HepG2 (cell line): ENCODE results near the gene STIM1. TPM values are rescaled to one million over a fixed set of nuclear protein-coding genes. Genes with fewer than 3 reads are reported as not detected.

Source experiments
- ATAC-seq: fragments of 200-7000 bp; cut with Tn5 transposase; 3 replicates; pipeline ENCODE4 v1.9.1; 2020; ENCODE audit warnings: mild to moderate bottlenecking, moderate library complexity
- BruUV-seq: library from RNA; stranded (reverse); fragments of 400-500 nt; replicated peaks from 2 replicates; lab custom pipeline; 2021; lab: Mats Ljungman, UMichigan
- CTCF ChIA-PET: fragments of 300-600 bp; formaldehyde crosslinking; extraction: SDS; loops from one replicate; lab custom pipeline; 2021; ENCODE audit warnings: low total read pairs, inconsistent platforms, low intra/inter-chr PET ratio; lab: Yijun Ruan, JAX
- POLR2A ChIA-PET: fragments of 350-600 bp; sonication (Branson Sonifier 250); formaldehyde crosslinking; loops from one replicate; lab custom pipeline; 2020; ENCODE audit warnings: antibody characterized with exemption, inconsistent platforms; lab: Yijun Ruan, JAX
- DNase-seq: peaks from one replicate; pipeline ENCODE4 v3.0.0-alpha.2; 2015; ENCODE audit warnings: low spot score
- FAIRE-seq: peaks from 3 replicates; lab custom pipeline; 2011; peaks lifted over from hg19 to GRCh38; lab: Jason Lieb, UNC
- H2AFZ ChIP-seq: one replicate; pipeline ENCODE4 v1.6.1; 2011; ENCODE audit warnings: low read length, inconsistent platforms
- H3K27ac ChIP-seq: fragments of 300-600 bp; 3 replicates; pipeline ENCODE4 v1.8.0; 2011; ENCODE audit warnings: mixed run types, mild to moderate bottlenecking, mixed read lengths, low read length, inconsistent platforms; ENCODE audit not compliant: insufficient read depth; ENCODE audit errors: extremely low read length
- H3K27me3 ChIP-seq, 2 experiments: fragments of 200-600 bp in 1 of 2; 2 replicates in 1 of 2; 3 replicates in 1 of 2; pipeline versions ENCODE4 v1.6.0 to v1.8.0; 2011; ENCODE audit warnings: low read length in 2 of 2, mild to moderate bottlenecking in 2 of 2, moderate library complexity in 2 of 2, inconsistent platforms in 1 of 2; ENCODE audit not compliant: insufficient read depth in 2 of 2, control insufficient read depth in 1 of 2
- H3K36me3 ChIP-seq, 2 experiments: fragments of 200-600 bp in 1 of 2; replicated peaks in 1 of 2; 2 replicates in 1 of 2; 3 replicates in 1 of 2; pipeline versions ENCODE4 v1.5.1 to v1.8.0; 2011; ENCODE audit warnings: low read length in 2 of 2, inconsistent platforms in 1 of 2; ENCODE audit not compliant: insufficient read depth in 2 of 2, control insufficient read depth in 1 of 2
- H3K4me1 ChIP-seq: 2 replicates; pipeline ENCODE4 v1.5.1; 2012; ENCODE audit warnings: low read length, inconsistent platforms; ENCODE audit not compliant: insufficient read depth
- H3K4me2 ChIP-seq: 2 replicates; pipeline ENCODE4 v1.6.0; 2011; ENCODE audit warnings: low read depth, low read length, inconsistent platforms
- H3K4me3 ChIP-seq, 3 experiments: fragments of 200-600 bp in 1 of 3; sonication (generic), shearing (Covaris generic) in 1 of 3; replicated peaks in 1 of 3; 2 replicates each; pipeline ENCODE4 v1.5.1; 2011 to 2016; ENCODE audit warnings: low read length in 3 of 3, inconsistent platforms in 2 of 3, low read depth in 2 of 3, mild to moderate bottlenecking in 2 of 3, control low read depth in 1 of 3, mixed read lengths in 1 of 3; ENCODE audit not compliant: insufficient read depth in 1 of 3
- H3K79me2 ChIP-seq: one replicate; pipeline ENCODE4 v1.6.1; 2011; ENCODE audit warnings: low read length, inconsistent platforms; ENCODE audit not compliant: insufficient read depth
- H3K9ac ChIP-seq: 2 replicates; pipeline ENCODE4 v1.6.0; 2011; ENCODE audit warnings: mild to moderate bottlenecking, low read depth, low read length, inconsistent platforms; ENCODE audit not compliant: insufficient read depth
- H3K9me3 ChIP-seq: 2 replicates; pipeline ENCODE4 v1.5.1; 2012; ENCODE audit warnings: mild to moderate bottlenecking, low read length
- H4K20me1 ChIP-seq: 2 replicates; pipeline ENCODE4 v1.6.0; 2011; ENCODE audit warnings: inconsistent platforms, mild to moderate bottlenecking, low read length, moderate library complexity; ENCODE audit not compliant: insufficient read depth
- FUBP1 ChIP-seq: sonication (generic); formaldehyde crosslinking; IDR thresholded peaks from 2 replicates; pipeline ENCODE4 v1.5.1; 2020; ENCODE audit warnings: missing genetic modification reagents, mild to moderate bottlenecking, borderline replicate concordance
- MED13 ChIP-seq: sonication (generic); formaldehyde crosslinking; IDR thresholded peaks from 2 replicates; pipeline ENCODE4 v1.5.0; 2020; ENCODE audit warnings: missing genetic modification reagents
- NCOR1 ChIP-seq: fragments of 200-600 bp; sonication (generic); IDR thresholded peaks from 2 replicates; pipeline ENCODE4 v1.7.0; 2017; ENCODE audit warnings: antibody characterized with exemption, low read length, borderline replicate concordance
- RARA ChIP-seq: IDR thresholded peaks from 2 replicates; pipeline ENCODE4 v1.6.1; 2016; ENCODE audit warnings: missing genetic modification reagents, missing compliant biosample characterization
- SPEN ChIP-seq: sonication (generic); formaldehyde crosslinking; IDR thresholded peaks from 2 replicates; pipeline ENCODE4 v1.5.1; 2020; ENCODE audit warnings: low read depth, mild to moderate bottlenecking, missing genetic modification reagents
- TAF1 ChIP-seq: sonication (generic); formaldehyde crosslinking; IDR thresholded peaks from 2 replicates; pipeline ENCODE4 v1.4.0; 2020; ENCODE audit warnings: missing genetic modification reagents
- ZFP91 ChIP-seq: sonication (generic); formaldehyde crosslinking; IDR thresholded peaks from 2 replicates; pipeline ENCODE4 v1.9.0; 2022; ENCODE audit warnings: missing genetic modification reagents, mild to moderate bottlenecking, borderline replicate concordance
- ZNF577 ChIP-seq: sonication (generic); formaldehyde crosslinking; IDR thresholded peaks from 2 replicates; pipeline ENCODE4 v1.4.0; 2020; ENCODE audit warnings: mild to moderate bottlenecking, low read depth, missing genetic modification reagents, borderline replicate concordance
- ZNF710 ChIP-seq: sonication (generic); formaldehyde crosslinking; IDR thresholded peaks from 2 replicates; pipeline ENCODE4 v1.5.0; 2020; ENCODE audit warnings: mild to moderate bottlenecking, missing genetic modification reagents, borderline replicate concordance
- ZNF782 ChIP-seq: sonication (generic); formaldehyde crosslinking; IDR thresholded peaks from 2 replicates; pipeline ENCODE4 v1.4.0; 2020; ENCODE audit warnings: missing genetic modification reagents, mild to moderate bottlenecking, borderline replicate concordance
- WGBS: methylation state at CpG from one replicate; pipeline ENCODE4 v1.1.6; 2017; ENCODE audit warnings: low lambda C conversion rate; 5-methylcytosine and 5-hydroxymethylcytosine counted together
- in situ Hi-C: cut with HindIII; loops from 2 replicates; pipeline ENCODE4 v1.10.0; 2017; ENCODE audit warnings: low pct_unique_long_range_greater_than_20kb; ENCODE audit not compliant: extremely low pct_ligation_motif_present
- intact Hi-C: fragments of 100-400 bp; cut with micrococcal nuclease; formaldehyde crosslinking; loops from one replicate; pipeline ENCODE4 v1.10.0; 2022; ENCODE audit not compliant: unreplicated experiment
- polyA plus RNA-seq, 8 experiments: library from polyadenylated mRNA; depleted of rRNA in 3 of 8; stranded (reverse) in 7 of 8; unstranded in 1 of 8; fragments of >200 nt; fragmentation: Illumina TruSeq in 4 of 8; extraction: Trizol in 4 of 8; gene quantifications; 2 replicates each; pipeline versions ENCODE4 v1.2.1 to v1.2.3, GENCODE V29; 2011 to 2016; ENCODE audit warnings: low read depth in 4 of 8, missing spikeins in 1 of 8, mixed read lengths in 1 of 8; ENCODE audit not compliant: insufficient read depth in 1 of 8
- total RNA-seq, 5 experiments: library from RNA; depleted of rRNA; stranded (reverse); fragments of >200 nt; fragmentation: Illumina TruSeq; extraction: Trizol; gene quantifications; 2 replicates each; pipeline ENCODE4 v1.2.3, GENCODE V29; 2016; ENCODE audit warnings: low read depth in 1 of 5

The STIM1 gene
- total and polyA plus RNA-seq, 2 of the 13 experiments (the other 11 are each of a cell fraction or from before 2014, with no cell fraction given): 19.2 to 28.5 TPM

- Histone ChIP-seq H3K27ac (no peak overlapping the region), H3K9me3 (no peaks in the 10 kb centered on the region), H3K36me3 (peaks cover 4 to 12% of the 10 kb centered on the region in 2 experiments; a peak in 4 of 5 replicates), H3K27me3 (no peaks in the 10 kb centered on the region), H3K4me3 (no peak overlapping the region), H4K20me1 (peaks cover 5% of the 10 kb centered on the region; the same call in 1 of the 2 replicates), H3K9ac (no peak overlapping the region), H2AFZ (no peak overlapping the region), H3K4me2 (no peak overlapping the region), H3K79me2 (peaks cover 25% of the 10 kb centered on the region), H3K4me1 (peaks cover 60% of the 10 kb centered on the region)
- 85% methylated on average over 7 of the region's 7 CpGs for WGBS
- ATAC-seq: no peak
- TF ChIP-seq MED13 (CRISPR knock-in tag) (no peak), NCOR1 (no peak), ZNF782 (CRISPR knock-in tag) (no peak), ZNF577 (CRISPR knock-in tag) (no peak), FUBP1 (CRISPR knock-in tag) (no peak), TAF1 (CRISPR knock-in tag) (no peak), ZNF710 (CRISPR knock-in tag) (no peak), RARA (no peak), SPEN (CRISPR knock-in tag) (no peak), ZFP91 (CRISPR knock-in tag) (no peak)
- in situ Hi-C loops: no loop called here
- DNase-seq: no peak
- ChIA-PET CTCF (no interaction called here), POLR2A (interaction anchor here (1.3 kb wide), 1 partner anchor 37 kb away, joined by 3 read pairs; the partner anchor contains the start of gene NUP98)
- BruUV-seq: no TSS peak
- FAIRE-seq: no peak
- intact Hi-C loops: no loop called here
Observed at GRCh38 chr11:3834664-3835461, 20.6 kb upstream of the STIM1 start.
